SK-N-SH (cell line): ENCODE measurements around the gene BTBD2. TPM values are rescaled to one million over a fixed set of nuclear protein-coding genes. Genes with fewer than 3 reads are reported as not detected.

Experiments used
- CTCF ChIA-PET: fragments of 300-600, 350-600 bp; formaldehyde crosslinking; extraction: SDS; loops from one replicate; lab custom pipeline; 2021; lab: Yijun Ruan, JAX
- POLR2A ChIA-PET: fragments of 350-600 bp; sonication (Branson Sonifier 250); formaldehyde crosslinking; extraction: SDS; loops from one replicate; lab custom pipeline; 2020; ENCODE audit warnings: antibody characterized with exemption, inconsistent platforms; lab: Yijun Ruan, JAX
- DNase-seq: peaks from one replicate; pipeline ENCODE4 v3.0.0; 2012
- H2AFZ ChIP-seq: fragments of 200-600 bp; sonication (generic); 2 replicates; pipeline ENCODE4 v1.8.1; 2016; ENCODE audit warnings: antibody characterized with exemption, mild to moderate bottlenecking, low read depth
- H3F3A ChIP-seq: fragments of 200-600 bp; sonication (generic); replicated peaks from 2 replicates; pipeline ENCODE3; 2016; ENCODE audit warnings: antibody characterized with exemption, mild to moderate bottlenecking; ENCODE audit not compliant: insufficient read depth
- H3K27ac ChIP-seq, 2 experiments: fragments of 200-500 bp in 1 of 2; fragments of 200-600 bp in 1 of 2; sonication (Bioruptor generic) in 1 of 2; sonication (generic), shearing (Covaris generic) in 1 of 2; 2 replicates each; pipeline versions ENCODE4 v1.5.1 to v1.6.1; 2014 to 2016; ENCODE audit warnings: low read depth in 2 of 2, inconsistent platforms in 1 of 2, low read length in 1 of 2, mild to moderate bottlenecking in 1 of 2, mixed read lengths in 1 of 2
- H3K27me3 ChIP-seq: fragments of 200-600 bp; sonication (generic), shearing (Covaris generic); 2 replicates; pipeline ENCODE4 v1.6.1; 2016; ENCODE audit warnings: mixed run types; ENCODE audit not compliant: insufficient read depth
- H3K36me3 ChIP-seq, 2 experiments: fragments of 200-500 bp in 1 of 2; fragments of 200-600 bp in 1 of 2; sonication (Bioruptor generic) in 1 of 2; sonication (generic) in 1 of 2; replicated peaks in 1 of 2; 2 replicates each; pipeline versions ENCODE3 to v1.5.1; 2014 to 2016; ENCODE audit warnings: low read length in 1 of 2, mild to moderate bottlenecking in 1 of 2; ENCODE audit not compliant: insufficient read depth in 2 of 2, control insufficient read depth in 1 of 2
- H3K4me1 ChIP-seq, 2 experiments: fragments of 200-500 bp in 1 of 2; fragments of 200-600 bp in 1 of 2; sonication (Bioruptor generic) in 1 of 2; sonication (generic), shearing (Covaris generic) in 1 of 2; 2 replicates each; pipeline versions ENCODE4 v1.5.1 to v1.6.1; 2014 to 2016; ENCODE audit warnings: low read depth in 1 of 2, low read length in 1 of 2, mixed run types in 1 of 2; ENCODE audit not compliant: insufficient read depth in 2 of 2, control insufficient read depth in 1 of 2
- H3K4me2 ChIP-seq: fragments of 200-600 bp; sonication (generic), shearing (Covaris generic); 2 replicates; pipeline ENCODE4 v1.6.1; 2017; ENCODE audit warnings: mixed run types
- H3K4me3 ChIP-seq, 2 experiments: fragments of 200-500 bp in 1 of 2; fragments of 200-600 bp in 1 of 2; sonication (Bioruptor generic) in 1 of 2; sonication (generic), shearing (Covaris generic) in 1 of 2; 2 replicates each; pipeline versions ENCODE4 v1.5.1 to v1.8.1; 2014 to 2016; ENCODE audit warnings: low read depth in 2 of 2, inconsistent platforms in 1 of 2, low read length in 1 of 2, mild to moderate bottlenecking in 1 of 2, mixed read lengths in 1 of 2, moderate library complexity in 1 of 2
- H3K79me2 ChIP-seq: fragments of 200-600 bp; sonication (generic); 2 replicates; pipeline ENCODE4 v1.8.1; 2017; ENCODE audit warnings: mild to moderate bottlenecking; ENCODE audit not compliant: insufficient read depth
- H3K9ac ChIP-seq: fragments of 200-600 bp; sonication (generic); 2 replicates; pipeline ENCODE4 v1.6.1; 2017; ENCODE audit warnings: mixed run types
- H3K9me2 ChIP-seq: fragments of 200-600 bp; sonication (generic); 2 replicates; pipeline ENCODE4 v1.6.1; 2017; ENCODE audit warnings: mixed run types
- H3K9me3 ChIP-seq: fragments of 200-600 bp; sonication (generic); 2 replicates; pipeline ENCODE4 v1.6.1; 2017; ENCODE audit warnings: mixed run types, mild to moderate bottlenecking, moderate library complexity
- H4K20me1 ChIP-seq: fragments of 200-600 bp; sonication (generic); 2 replicates; pipeline ENCODE4 v1.6.1; 2017; ENCODE audit warnings: mild to moderate bottlenecking, mixed run types; ENCODE audit not compliant: insufficient read depth
- CHD2 ChIP-seq: fragments of 150-350 bp; IDR thresholded peaks from 2 replicates; pipeline ENCODE4 v1.6.1; 2018; ENCODE audit warnings: low read length; ENCODE audit not compliant: partially characterized antibody
- ELF1 ChIP-seq: IDR thresholded peaks from 2 replicates; pipeline ENCODE4 v1.4.0; 2012
- EP300 ChIP-seq, 2 experiments: IDR thresholded peaks; 2 replicates each; pipeline versions ENCODE4 v1.4.0 to v1.6.1; 2012; ENCODE audit warnings: borderline replicate concordance in 1 of 2, low read depth in 1 of 2, low read length in 1 of 2
- EZH2phosphoT487 ChIP-seq: fragments of 200-600 bp; sonication (generic); IDR thresholded peaks from 2 replicates; pipeline ENCODE4 v1.6.1; 2017; ENCODE audit warnings: low read depth, mixed run types, mild to moderate bottlenecking, antibody characterized with exemption, moderate library complexity, borderline replicate concordance
- FOSL2 ChIP-seq: IDR thresholded peaks from 2 replicates; pipeline ENCODE4 v1.4.0; 2012; ENCODE audit warnings: low read depth, mild to moderate bottlenecking, moderate library complexity, borderline replicate concordance
- FOXJ3 ChIP-seq: sonication (generic); formaldehyde crosslinking; IDR thresholded peaks from 2 replicates; pipeline ENCODE4 v1.5.1; 2020; ENCODE audit warnings: mild to moderate bottlenecking, missing genetic modification reagents
- FOXM1 ChIP-seq: IDR thresholded peaks from 2 replicates; pipeline ENCODE4 v1.4.0; 2012; ENCODE audit warnings: low read depth, mild to moderate bottlenecking
- GABPA ChIP-seq: IDR thresholded peaks from 2 replicates; pipeline ENCODE4 v1.4.0; 2012; ENCODE audit warnings: low read depth, mild to moderate bottlenecking
- GATA2 ChIP-seq: sonication (generic); formaldehyde crosslinking; IDR thresholded peaks from 2 replicates; pipeline ENCODE4 v1.5.0; 2020; ENCODE audit warnings: mild to moderate bottlenecking, missing genetic modification reagents
- JUND ChIP-seq: IDR thresholded peaks from 2 replicates; pipeline ENCODE4 v1.4.0; 2012
- MEF2A ChIP-seq: IDR thresholded peaks from 2 replicates; pipeline ENCODE4 v1.4.0; 2012; ENCODE audit warnings: low read depth, borderline replicate concordance
- MXI1 ChIP-seq: IDR thresholded peaks from 2 replicates; pipeline ENCODE4 v1.6.1; 2012; ENCODE audit warnings: mild to moderate bottlenecking, low read depth, low read length, improper control_type of control experiment
- NFIC ChIP-seq: IDR thresholded peaks from 2 replicates; pipeline ENCODE4 v1.4.0; 2012; ENCODE audit warnings: borderline replicate concordance
- NRF1 ChIP-seq: IDR thresholded peaks from 2 replicates; pipeline ENCODE4 v1.6.1; 2012; ENCODE audit warnings: low read depth, mild to moderate bottlenecking, low read length
- RAD21 ChIP-seq: IDR thresholded peaks from 2 replicates; pipeline ENCODE4 v1.6.1; 2012; ENCODE audit warnings: mild to moderate bottlenecking, low read length
- RCOR1 ChIP-seq: fragments of 150-350 bp; IDR thresholded peaks from 2 replicates; pipeline ENCODE4 v1.6.1; 2017; ENCODE audit warnings: antibody characterized with exemption, low read length
- RFX5 ChIP-seq: IDR thresholded peaks from 2 replicates; pipeline ENCODE4 v1.6.1; 2012; ENCODE audit warnings: mild to moderate bottlenecking, improper control_type of control experiment, low read length
- RXRA ChIP-seq: IDR thresholded peaks from 2 replicates; pipeline ENCODE4 v1.4.0; 2012; ENCODE audit warnings: low read depth, mild to moderate bottlenecking, borderline replicate concordance
- SMC3 ChIP-seq: IDR thresholded peaks from 2 replicates; pipeline ENCODE4 v1.6.1; 2012; ENCODE audit warnings: low read depth, low read length, improper control_type of control experiment
- TAF1 ChIP-seq: IDR thresholded peaks from 2 replicates; pipeline ENCODE4 v1.6.1; 2012; ENCODE audit warnings: low read depth, mild to moderate bottlenecking, low read length, moderate library complexity, borderline replicate concordance
- TCF12 ChIP-seq: IDR thresholded peaks from 2 replicates; pipeline ENCODE4 v1.4.0; 2012
- TEAD4 ChIP-seq: IDR thresholded peaks from 2 replicates; pipeline ENCODE4 v1.4.0; 2012; ENCODE audit warnings: mild to moderate bottlenecking, borderline replicate concordance; ENCODE audit not compliant: insufficient read depth
- YY1 ChIP-seq: IDR thresholded peaks from 2 replicates; pipeline ENCODE4 v1.4.0; 2012; ENCODE audit warnings: low read depth, mild to moderate bottlenecking
- WGBS: methylation state at CpG from one replicate; pipeline ENCODE4 v1.1.6; 2017; ENCODE audit warnings: low lambda C conversion rate; 5-methylcytosine and 5-hydroxymethylcytosine counted together
- polyA plus RNA-seq, 3 experiments: library from polyadenylated mRNA; depleted of rRNA; stranded (reverse); fragments of >200 nt; gene quantifications; 2 replicates each; pipeline ENCODE4 v1.2.3, GENCODE V29; 2012
- TF ChIP-seq, protein P1 (sequence below): IDR thresholded peaks from 2 replicates; pipeline ENCODE4; 2012
- TF ChIP-seq, protein P2 (sequence below): fragments of 150-350 bp; IDR thresholded peaks from 2 replicates; pipeline ENCODE4 v1.6.1; 2017; ENCODE audit warnings: antibody characterized with exemption, low read length, low read depth, borderline replicate concordance
- TF ChIP-seq, protein P3 (sequence below): fragments of 150-350 bp; IDR thresholded peaks from 2 replicates; pipeline ENCODE4 v1.6.1; 2016; ENCODE audit warnings: mild to moderate bottlenecking, low read depth, low read length
- TF ChIP-seq, protein P4 (sequence below): IDR thresholded peaks from 2 replicates; pipeline ENCODE4 v1.4.0; 2012; ENCODE audit warnings: low read depth, borderline replicate concordance
- TF ChIP-seq, protein P5 (sequence below): fragments of 200-600 bp; sonication (generic); IDR thresholded peaks from 2 replicates; pipeline ENCODE4 v1.6.1; 2017; ENCODE audit warnings: antibody characterized with exemption, mild to moderate bottlenecking, moderate library complexity
- TF ChIP-seq, protein P6 (sequence below): IDR thresholded peaks from 2 replicates; pipeline ENCODE4 v1.4.0; 2012; ENCODE audit warnings: low read depth

BTBD2 gene
- 54.4 and 66.8 TPM in 2 replicates for polyA plus RNA-seq (2012; rRNA removed)
- polyA plus RNA-seq (2012; cell fraction: cytosol; rRNA removed) = 21.2 and 45.9 TPM in 2 replicates
- polyA plus RNA-seq (2012; cell fraction: nucleus; rRNA removed) = 64.3 and 71.6 TPM in 2 replicates

DNA sequence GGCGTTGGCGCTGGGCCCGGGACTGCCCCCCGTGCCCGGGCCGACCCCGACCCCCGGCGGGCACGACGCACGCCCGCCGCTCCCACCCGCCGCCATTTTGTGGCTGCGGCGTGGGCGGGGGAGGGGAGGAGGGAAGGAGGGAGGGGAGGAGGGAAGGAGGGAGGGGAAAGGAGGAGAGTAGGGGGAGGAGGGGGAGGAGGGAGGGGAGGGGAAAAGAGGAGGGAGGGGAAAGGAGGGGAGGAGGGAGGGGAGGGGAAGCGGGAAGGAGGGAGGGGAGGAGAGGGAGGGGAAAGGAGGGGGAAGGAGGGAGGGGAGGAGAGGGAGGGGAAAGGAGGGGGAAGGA, at the start of gene BTBD2:
BTBD2 (minus strand) TSS at position 107 of the 343 bp plus-strand sequence; CDS start at position 96, 11 bp downstream.
- Histone ChIP-seq H3K4me1 (peaks cover 4 to 18% of the 10 kb centered on the region in 2 experiments; a peak in 2 of 4 replicates), H3K9ac (peak within 1 kb of the TSS; percentile 61), H3K9me3 (no peaks in the 10 kb centered on the region), H4K20me1 (peaks cover 7% of the 10 kb centered on the region), H3K79me2 (peaks cover 57% of the 10 kb centered on the region), H3K4me2 (peak within 1 kb of the TSS; percentile 94), H3K4me3 (peak within 1 kb of the TSS; percentile 60 to 64), H3K9me2 (no peaks in the 10 kb centered on the region), H3K27me3 (no peaks in the 10 kb centered on the region), H3F3A (peaks cover 9% of the 10 kb centered on the region), H3K27ac (peak within 1 kb of the TSS; percentile 48 to 89; a peak in 3 of 4 replicates), H3K36me3 (no peaks in the 10 kb centered on the region), H2AFZ (peak within 1 kb of the TSS; percentile 88; the same call in 1 of the 2 replicates)
- peak; percentile 92 for DNase-seq
- POLR2A ChIA-PET = interaction anchor here (1.7 kb wide), 1 partner anchor 36 kb away, joined by 5 read pairs; no protein-coding TSS in a partner anchor
- CTCF ChIA-PET = interaction anchor here (2.0 kb wide), 1 partner anchor 85 kb away, joined by 10 read pairs; no protein-coding TSS in a partner anchor
- under 1% methylated on average over 20 of the region's 20 CpGs for WGBS
- TF ChIP-seq JUND (no peak), MXI1 (no peak), GABPA (no peak), TCF12 (no peak), YY1 (peak; percentile 86), FOSL2 (no peak), ELF1 (no peak), RXRA (no peak), FOXM1 (no peak), GATA2 (CRISPR knock-in tag) (no peak), SMC3 (no peak), CHD2 (no peak), TEAD4 (no peak), EP300 (IDR thresholded peaks at IDR 0.05; ENCODE audit: borderline replicate concordance in 1 of 2, low read depth in 1 of 2, low read length in 1 of 2) (no peak), MEF2A (no peak), RAD21 (no peak), EZH2phosphoT487 (no peak), RFX5 (no peak), NFIC (no peak), NRF1 (no peak), TAF1 (peak; percentile 73), FOXJ3 (CRISPR knock-in tag) (no peak), RCOR1 (no peak)
- TF ChIP-seq, protein P1, sequence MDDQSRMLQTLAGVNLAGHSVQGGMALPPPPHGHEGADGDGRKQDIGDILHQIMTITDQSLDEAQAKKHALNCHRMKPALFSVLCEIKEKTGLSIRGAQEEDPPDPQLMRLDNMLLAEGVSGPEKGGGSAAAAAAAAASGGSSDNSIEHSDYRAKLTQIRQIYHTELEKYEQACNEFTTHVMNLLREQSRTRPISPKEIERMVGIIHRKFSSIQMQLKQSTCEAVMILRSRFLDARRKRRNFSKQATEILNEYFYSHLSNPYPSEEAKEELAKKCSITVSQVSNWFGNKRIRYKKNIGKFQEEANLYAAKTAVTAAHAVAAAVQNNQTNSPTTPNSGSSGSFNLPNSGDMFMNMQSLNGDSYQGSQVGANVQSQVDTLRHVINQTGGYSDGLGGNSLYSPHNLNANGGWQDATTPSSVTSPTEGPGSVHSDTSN = no peak
- TF ChIP-seq, protein P2, sequence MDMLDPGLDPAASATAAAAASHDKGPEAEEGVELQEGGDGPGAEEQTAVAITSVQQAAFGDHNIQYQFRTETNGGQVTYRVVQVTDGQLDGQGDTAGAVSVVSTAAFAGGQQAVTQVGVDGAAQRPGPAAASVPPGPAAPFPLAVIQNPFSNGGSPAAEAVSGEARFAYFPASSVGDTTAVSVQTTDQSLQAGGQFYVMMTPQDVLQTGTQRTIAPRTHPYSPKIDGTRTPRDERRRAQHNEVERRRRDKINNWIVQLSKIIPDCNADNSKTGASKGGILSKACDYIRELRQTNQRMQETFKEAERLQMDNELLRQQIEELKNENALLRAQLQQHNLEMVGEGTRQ = no peak
- TF ChIP-seq, protein P3, sequence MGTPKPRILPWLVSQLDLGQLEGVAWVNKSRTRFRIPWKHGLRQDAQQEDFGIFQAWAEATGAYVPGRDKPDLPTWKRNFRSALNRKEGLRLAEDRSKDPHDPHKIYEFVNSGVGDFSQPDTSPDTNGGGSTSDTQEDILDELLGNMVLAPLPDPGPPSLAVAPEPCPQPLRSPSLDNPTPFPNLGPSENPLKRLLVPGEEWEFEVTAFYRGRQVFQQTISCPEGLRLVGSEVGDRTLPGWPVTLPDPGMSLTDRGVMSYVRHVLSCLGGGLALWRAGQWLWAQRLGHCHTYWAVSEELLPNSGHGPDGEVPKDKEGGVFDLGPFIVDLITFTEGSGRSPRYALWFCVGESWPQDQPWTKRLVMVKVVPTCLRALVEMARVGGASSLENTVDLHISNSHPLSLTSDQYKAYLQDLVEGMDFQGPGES = no peak
- TF ChIP-seq, protein P4, sequence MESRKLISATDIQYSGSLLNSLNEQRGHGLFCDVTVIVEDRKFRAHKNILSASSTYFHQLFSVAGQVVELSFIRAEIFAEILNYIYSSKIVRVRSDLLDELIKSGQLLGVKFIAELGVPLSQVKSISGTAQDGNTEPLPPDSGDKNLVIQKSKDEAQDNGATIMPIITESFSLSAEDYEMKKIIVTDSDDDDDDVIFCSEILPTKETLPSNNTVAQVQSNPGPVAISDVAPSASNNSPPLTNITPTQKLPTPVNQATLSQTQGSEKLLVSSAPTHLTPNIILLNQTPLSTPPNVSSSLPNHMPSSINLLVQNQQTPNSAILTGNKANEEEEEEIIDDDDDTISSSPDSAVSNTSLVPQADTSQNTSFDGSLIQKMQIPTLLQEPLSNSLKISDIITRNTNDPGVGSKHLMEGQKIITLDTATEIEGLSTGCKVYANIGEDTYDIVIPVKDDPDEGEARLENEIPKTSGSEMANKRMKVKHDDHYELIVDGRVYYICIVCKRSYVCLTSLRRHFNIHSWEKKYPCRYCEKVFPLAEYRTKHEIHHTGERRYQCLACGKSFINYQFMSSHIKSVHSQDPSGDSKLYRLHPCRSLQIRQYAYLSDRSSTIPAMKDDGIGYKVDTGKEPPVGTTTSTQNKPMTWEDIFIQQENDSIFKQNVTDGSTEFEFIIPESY = no peak
- TF ChIP-seq, protein P5, sequence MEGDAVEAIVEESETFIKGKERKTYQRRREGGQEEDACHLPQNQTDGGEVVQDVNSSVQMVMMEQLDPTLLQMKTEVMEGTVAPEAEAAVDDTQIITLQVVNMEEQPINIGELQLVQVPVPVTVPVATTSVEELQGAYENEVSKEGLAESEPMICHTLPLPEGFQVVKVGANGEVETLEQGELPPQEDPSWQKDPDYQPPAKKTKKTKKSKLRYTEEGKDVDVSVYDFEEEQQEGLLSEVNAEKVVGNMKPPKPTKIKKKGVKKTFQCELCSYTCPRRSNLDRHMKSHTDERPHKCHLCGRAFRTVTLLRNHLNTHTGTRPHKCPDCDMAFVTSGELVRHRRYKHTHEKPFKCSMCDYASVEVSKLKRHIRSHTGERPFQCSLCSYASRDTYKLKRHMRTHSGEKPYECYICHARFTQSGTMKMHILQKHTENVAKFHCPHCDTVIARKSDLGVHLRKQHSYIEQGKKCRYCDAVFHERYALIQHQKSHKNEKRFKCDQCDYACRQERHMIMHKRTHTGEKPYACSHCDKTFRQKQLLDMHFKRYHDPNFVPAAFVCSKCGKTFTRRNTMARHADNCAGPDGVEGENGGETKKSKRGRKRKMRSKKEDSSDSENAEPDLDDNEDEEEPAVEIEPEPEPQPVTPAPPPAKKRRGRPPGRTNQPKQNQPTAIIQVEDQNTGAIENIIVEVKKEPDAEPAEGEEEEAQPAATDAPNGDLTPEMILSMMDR = no peak
- TF ChIP-seq, protein P6, sequence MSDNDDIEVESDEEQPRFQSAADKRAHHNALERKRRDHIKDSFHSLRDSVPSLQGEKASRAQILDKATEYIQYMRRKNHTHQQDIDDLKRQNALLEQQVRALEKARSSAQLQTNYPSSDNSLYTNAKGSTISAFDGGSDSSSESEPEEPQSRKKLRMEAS = 0 out of 2 replicates have a peak, but pooled peaks have one; percentile 19
